Activated CD8-positive, alpha-beta memory T cell treated with anti-CD3 and anti-CD28 coated beads for 1 hour (primary cell): ENCODE measurements around the gene ALDH3A2.
"Not testable (repeated sequence)": the region's sequence is repeated elsewhere in the genome, so short reads cannot be mapped to it uniquely, and the experiment has no call there.

ENCODE experiments used
- DNase-seq, 2 donors: peaks; one replicate each; pipeline ENCODE4 v3.0.0-alpha.2; 2020; ENCODE audit warnings: low read depth in 1 of 2; ENCODE audit errors: extremely low read depth in 1 of 2

The ALDH3A2 gene

DNA sequence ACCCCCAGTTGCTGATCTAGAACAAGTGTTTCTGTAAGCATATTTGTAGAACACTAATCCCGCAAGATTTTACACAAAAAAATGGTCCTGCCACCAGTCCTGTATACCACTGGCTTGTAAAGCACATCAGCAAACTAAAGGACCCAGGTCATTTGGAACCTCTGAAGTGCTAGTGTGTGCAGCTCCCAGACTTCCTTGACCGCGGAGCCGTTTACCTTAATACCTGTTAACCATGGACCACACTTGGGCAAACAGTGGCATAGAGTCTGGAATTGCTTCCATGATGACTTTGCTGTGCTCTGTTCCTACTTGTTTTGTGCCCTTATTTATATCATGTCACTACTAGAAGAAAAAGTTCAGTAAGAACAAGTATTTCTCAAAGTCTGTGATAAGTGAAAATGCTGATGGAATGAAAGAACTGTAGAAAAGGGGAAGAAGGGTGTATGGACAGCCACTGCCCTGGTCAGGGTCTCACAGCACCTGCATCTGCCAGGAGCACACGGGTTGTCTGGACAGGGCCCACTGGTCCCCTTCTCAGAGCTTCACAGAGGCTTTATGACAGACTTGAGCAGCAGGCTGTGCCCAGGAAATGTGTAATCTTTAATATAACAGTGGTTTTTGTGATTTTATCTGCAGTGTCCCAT lies 29.3 kb downstream of the ALDH3A2 start:
- no peak for DNase-seq

DNA sequence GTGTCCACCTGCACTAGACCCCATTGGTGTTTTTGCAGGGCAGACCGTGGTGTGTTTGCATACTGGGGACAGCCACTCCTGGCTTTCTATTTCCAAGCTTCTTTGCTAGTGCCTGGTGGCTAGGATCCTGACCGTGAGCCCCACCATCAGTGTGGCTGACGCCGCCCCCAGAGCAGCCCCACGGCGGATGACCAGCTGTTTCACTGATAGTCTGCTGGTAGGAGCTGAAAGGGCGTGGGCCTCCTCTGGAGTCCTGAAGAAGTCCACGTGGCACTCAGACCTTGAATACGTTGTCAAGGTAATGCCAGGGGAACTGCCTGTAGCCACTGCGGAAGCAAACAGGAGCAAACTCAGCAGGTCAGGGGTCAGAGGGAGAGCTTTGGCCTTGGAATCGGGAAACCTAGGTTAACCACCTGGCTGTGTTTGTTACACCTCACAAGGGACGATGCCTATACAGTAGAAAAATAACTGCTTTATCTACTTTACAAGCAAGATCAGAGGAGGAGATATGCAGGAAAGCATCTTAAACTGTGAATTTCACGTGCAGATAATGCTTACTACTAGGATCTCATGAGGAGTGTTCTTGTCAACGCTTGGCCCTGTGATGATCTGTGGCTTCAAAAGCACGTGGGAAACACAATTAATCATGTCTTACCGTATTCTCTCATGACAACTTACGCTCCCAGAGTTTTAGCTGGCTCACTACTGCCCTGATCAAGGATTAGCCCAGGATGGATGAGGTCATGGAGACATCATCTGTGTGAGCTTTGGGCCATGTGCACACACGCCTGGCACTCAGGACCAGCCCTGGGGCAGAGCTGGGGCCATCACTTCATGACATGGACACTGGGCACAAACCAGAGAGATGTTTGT lies 30.3 kb downstream of the ALDH3A2 start:
- no peak for DNase-seq

DNA sequence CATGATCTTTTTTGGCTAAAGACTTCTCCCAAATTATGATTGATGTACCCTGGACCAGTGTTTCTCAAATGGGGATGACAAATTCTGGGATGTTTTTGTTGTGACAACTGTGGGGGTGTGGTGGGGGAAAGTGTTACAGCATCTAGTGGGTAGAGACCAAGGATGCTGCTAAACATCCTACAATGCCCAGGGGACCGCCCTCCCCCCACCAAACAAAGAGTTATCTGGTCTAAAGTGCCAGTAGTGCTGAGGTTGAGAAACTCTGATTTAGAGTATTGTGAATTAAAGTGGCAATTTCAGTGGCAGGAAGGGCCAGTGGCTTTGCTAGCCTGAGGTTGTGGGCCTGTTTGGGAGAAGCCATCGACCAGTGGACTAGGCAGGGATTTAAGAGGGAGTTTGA lies 34.6 kb downstream of the ALDH3A2 start:
- no peak for DNase-seq

DNA sequence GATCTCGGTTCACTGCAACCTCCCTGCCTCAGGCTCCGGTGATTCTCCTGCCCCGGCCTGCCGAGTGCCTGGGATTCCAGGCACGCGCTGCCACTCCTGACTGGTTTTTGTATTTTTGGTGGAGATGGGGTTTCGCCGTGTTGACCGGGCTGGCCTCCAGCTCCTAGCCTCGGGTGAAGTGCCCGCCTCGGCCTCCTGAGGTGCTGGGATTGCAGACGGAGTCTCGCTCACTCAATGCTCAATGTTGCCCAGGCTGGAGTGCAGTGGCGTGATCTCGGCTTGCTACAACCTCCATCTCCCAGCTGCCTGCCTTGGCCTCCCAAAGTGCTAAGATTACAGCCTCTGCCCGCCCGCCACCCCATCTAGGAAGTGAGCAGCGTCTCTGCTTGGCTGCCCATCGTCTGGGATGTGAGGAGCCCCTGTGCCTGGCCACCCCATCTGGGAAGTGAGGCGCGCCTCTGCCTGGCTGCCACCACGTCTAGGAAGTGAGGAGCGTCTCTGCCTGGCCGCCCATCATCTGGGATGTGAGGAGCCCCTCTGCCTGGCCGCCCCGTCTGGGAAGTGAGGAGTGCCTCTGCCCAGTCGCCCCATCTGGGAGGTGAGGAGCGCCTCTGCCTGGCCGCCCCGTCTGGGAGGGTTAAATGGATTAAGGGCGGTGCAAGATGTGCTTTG lies 36.5 kb downstream of the ALDH3A2 start:
- not testable (repeated sequence) for DNase-seq

DNA sequence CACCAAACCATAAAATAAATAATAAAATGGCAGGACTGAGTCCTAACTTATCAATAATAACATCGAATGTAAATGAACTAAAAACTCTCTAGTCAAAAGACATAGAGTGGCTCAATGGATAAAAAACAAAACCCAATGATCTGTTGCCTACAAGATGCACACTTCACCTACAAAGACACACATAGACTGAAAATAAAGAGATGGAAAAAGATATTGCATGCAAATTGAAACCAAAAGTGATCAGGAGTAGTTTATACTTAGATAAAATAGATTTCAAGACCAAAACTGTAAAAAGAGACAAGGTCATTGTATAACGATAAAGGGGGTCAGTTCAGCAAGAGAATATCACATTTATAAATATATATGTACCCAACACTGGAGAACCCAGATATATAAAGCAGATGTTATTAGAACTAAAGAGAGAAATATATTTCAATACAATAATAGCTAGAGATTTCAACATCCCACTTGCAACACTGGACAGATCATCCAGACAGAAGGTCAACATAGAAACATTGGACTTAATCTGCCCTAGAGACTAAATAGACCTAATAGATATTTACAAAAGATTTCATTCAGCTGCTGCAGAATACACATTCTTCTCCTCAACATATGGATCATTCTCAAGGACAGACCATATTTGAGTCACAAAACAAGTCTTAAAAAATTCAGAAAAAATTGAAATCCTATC lies 38.0 kb downstream of the ALDH3A2 start:
- DNase-seq: no peak

DNA sequence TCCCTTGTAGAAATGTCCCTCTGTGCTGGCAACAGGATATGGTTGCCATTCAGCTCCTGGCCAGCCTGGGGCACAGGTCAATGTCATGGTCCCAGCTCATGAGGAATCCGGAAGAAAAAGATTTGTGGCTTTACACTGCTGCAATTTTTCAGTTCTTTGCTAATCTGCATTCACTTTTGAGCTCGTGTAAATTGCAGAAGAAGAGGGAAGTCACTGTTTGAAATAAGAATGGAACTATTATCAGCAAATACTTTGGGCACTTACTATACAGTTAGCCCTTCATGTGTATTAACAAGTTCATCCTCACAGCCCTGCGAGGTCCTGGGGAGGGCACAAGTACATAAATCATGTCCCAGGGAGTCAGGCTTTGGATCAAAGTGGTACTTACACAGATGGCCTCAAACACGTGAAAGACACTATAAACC lies 53.7 kb downstream of the ALDH3A2 start:
- no peak for DNase-seq

DNA sequence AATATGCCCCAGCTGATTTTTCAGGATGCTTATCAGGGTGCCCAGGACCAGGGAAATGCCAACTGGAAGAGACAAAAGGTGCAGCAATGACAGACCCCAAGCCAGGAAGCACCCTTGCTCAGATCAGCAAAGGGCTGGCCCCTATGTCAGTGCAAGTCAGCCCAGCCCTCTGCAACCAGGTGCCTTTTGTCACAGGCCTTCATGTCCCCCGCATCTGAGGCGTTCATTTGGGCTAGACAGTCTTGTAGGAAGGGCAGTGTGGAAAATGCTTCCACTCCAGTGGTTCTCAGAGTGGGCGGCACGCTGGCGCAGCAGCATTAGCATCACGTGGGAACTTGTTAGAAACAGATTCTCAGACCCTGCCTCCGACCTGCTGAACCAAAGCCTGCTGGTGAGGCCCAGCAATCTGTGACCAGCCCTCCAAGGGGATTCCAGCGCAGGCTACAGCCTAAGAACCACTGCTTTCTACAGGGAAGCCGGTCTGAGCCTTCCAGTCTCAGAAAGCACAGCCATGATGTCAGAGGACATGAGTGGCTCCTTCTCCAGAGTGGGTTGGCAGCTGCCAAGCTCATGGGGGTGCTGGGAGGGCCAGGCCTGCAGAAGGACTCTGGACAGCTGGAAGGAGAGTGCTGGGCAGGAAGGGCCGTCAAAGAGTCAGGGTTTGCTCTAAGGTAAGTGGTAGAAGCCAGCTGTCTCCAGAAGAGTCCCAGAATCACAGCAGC lies 54.7 kb downstream of the ALDH3A2 start:
- DNase-seq: no peak

DNA sequence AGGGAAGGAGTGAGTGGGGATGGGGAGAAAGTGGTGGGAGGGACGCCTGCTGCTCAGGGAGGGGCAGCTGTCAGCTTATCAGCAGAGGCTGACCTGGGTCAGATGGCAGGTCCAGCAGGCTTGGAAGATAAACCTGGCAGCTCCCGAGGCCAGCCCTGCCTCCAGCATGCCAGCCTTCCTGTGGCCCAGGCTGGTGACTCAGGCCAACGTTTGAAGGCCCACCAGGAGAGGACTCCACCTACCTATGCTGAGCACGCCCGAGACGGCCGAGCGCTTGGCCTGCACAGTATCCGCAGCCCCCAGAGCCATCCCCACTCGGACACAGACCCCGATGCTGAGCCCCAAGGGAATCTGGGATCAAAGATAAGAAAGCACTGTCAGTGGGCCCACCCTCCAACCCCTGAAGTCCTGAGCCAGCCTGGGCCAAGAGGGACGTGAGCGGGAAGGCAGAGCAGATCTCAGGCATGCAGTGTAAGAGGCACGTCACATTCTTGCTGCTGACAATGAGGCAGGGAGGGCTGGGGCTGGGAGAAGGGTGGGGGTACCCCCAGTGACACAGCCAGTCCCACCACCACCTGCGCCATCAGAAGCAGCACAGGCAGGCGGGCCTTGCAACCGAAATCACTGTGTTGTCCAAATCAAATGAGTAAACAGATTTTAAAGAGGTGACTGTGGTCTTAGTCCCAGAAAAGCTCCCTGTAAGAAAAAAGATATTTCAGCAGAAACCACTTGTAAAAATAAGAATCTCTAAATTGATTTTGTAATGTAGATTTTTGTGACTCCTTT lies 55.5 kb downstream of the ALDH3A2 start:
- DNase-seq: no peak

DNA sequence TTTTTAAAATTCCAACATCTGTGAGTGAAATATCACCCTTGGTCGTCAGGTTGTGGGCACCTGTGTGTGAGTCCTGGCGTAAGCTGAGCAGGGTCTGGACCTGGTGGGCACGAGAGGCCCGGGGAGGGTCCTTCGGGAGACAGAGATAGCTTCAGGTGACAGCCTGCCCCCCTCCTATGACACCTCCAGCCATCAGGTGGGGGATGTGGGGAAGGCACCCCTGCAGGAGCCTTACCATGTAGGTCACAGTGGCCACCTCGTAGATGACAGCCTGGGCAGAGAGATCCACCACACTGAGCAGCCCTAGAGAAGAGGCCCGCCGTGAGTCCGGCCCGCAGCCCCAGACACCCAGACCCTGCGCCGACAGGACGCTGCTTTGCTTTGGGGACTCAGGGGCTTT lies 56.6 kb downstream of the ALDH3A2 start:
- no peak for DNase-seq

DNA sequence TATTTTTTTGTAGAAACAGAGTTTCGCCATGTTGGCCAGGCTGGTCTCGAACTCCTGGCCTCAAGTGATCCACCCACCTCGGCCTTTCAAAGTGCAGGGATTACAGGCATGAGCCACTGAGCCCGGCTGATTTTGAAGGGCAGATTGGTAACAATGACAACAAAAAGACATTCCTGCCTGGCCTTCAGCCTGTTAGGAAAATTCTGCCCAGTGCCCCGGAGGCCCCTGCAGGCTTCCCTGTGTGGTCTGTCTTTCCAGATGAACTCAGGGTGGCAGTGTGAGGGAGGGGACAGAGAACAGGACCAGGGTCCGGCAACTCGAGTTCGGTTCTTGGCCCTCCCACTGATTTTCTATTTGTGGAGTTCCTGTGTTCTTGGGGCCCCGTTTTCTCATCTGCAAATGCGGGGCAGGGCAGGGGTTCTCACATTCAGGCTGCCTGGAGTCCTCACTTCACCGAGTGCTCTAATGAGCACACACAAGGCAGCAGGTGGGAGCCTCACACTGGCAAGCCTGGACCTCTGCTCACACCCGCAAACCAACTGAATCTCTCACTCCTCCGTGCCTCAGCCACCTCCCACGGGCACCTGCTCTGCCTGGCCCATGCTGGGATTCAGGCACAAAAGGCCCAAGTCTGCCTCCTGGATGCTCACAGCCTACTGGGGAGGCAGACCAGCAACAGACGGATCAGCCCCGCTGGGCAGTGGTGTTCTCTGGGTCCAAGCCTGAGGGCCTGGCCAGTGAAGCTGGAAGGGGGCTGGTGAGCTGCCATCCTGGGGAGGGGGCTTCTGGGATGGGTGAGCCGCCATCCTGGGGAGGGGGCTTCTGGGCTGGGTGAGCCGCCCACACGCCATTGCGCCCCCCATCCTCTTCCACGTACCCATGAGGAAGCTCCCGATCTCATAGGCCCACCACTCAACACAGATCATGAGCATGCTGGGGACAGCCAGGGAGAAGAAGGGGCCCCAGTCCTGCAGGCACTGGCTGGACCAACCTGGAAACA lies 57.5 kb downstream of the ALDH3A2 start:
- no peak for DNase-seq

DNA sequence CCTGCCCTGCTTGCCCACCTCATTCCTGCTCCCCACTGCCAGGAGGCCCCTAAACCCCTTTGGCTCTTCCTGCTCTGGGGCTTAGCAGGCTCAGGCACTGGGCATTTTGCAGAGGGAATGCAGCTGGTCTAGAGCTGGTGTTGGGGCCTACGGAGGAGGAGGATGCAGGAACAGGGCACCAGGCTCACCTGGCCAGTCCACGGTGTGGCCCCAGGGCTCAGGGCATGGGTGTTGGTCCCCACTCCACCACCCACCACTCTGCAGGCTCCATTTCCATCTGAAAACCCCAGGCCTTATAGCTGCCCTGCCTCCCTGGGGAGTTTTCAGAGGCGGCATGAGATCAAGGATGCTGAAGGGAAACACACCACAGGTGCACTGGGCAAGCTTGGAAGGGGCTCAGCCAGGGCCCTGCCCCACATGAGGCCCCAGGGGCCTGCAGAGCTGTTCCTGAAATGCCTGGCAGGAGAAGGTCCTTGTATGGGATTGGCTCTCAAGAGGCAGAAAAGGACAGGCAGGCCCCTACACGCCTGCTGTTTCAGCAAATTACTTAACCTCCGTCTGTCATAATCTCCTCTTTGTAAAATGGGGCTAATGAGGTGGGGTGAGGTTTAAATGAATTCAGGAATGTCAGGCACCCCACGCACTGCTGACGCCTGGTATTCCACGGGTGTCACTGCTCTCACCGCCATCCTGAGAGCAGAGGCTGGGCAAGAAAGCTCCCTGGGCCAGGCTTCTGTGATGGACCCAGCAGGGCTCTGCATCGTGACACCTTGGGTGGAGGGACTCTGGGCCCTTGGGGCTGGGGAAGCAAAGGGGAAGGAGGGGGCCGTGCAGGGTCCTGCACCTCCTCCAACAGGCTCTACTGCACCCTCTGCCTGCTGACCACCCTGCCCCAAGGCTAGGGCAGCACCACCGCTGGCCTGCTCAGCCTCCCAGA lies 58.5 kb downstream of the ALDH3A2 start:
- DNase-seq: no peak

DNA sequence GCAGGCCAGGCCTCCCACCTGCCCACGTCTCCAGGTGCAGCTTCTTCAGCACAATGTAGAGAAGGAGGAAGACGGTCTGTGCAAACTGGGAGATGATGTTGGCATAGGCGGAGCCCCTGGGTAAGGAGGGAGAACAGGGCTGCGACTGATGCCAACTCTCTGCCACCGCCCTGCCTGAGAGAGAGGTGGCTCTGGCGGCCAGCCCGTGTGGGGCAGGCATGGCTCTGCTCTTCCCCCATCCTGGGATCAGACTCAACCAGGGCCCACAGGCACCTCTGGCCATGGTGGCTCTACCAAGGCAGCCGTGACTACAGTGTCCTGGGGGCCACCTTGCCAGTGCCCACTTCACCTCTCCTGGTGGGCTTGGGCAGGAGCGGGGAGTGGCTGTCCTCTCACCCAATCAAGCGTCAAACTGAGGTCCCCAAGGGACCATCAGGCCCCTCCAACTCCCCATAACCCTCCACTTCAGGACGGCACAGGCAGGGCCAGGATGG lies 59.2 kb downstream of the ALDH3A2 start:
- no peak for DNase-seq

DNA sequence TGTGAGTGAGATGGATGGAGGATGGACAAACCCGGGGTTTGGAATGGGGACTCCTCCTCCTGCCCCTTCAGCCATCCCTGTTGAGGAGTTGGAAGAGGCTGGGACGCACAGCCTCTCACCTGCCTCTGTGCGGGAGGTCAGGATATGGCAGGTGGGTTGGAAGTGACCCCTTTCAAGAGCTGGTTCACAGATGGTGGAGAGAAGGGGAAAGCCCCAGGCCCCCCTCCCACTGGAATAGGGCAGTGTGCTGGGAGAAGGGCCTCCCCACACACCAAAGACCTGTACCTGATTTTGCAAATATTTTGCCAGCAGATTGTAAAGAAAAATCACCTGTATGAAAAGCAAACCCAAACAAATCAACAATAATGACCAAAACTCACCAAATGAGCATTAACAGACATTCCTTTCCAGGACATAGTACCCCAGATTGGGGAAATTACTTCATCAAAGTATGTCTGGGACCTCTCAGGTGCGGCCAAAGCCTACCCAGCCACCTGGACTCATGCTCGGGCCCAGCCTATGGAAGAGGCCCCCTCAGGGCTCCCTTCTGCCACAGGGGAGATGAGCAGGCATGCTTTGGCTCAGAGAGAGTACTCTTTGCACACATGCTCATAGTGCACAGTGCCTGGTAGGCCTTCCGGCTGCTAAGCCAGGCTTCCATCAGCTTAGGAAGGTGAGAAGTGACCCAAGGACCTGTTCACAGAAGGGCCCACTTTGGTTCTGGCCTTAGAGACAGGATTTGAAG lies 60.1 kb downstream of the ALDH3A2 start:
- no peak for DNase-seq

DNA sequence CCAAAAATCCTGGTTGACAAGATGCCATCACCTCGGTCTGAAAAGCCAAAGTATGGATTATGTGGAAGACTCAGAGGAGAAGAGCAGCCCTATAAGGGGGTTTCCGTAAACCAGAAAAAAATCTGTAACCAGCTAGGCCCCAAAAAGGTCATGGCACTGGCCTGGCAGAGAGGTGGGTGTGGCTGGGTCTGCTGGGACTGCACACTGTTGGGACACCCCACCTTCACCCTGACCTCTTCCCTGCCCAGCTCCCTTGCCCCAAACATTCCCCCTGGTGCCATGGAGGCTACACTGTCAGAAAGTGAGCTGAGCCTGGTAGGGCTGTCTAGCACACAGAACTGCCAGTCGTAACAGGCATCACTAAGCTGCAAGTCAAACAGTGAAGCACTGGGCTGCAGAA lies 61.3 kb downstream of the ALDH3A2 start:
- DNase-seq: no peak

DNA sequence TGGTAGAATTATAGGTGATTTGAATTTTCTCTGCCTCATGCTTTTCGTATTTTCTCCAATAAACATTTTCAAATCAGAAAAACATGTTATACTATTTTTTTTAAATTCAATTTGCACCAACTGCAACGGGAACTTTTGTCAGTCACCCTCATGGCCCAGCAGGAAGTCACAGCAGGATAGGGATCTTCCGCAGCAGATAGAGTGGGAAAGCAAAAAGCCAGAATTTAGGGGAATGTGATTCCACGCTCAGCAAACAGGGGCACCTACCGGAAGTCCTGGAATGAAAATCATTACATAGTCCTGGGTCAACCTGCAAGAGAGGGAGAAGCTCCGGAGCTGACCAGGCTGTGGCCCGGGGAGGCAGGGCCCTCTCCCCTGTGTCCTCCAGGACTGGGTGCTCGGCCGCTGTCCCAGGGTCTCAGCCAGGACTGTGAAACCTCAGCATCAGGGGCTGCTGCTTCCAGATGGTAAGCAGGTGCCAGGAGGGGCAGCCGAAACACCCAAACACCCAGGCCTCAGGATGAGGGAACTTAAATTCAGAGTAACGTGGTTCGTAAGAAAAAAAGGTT lies 64.0 kb downstream of the ALDH3A2 start:
- DNase-seq: no peak

DNA sequence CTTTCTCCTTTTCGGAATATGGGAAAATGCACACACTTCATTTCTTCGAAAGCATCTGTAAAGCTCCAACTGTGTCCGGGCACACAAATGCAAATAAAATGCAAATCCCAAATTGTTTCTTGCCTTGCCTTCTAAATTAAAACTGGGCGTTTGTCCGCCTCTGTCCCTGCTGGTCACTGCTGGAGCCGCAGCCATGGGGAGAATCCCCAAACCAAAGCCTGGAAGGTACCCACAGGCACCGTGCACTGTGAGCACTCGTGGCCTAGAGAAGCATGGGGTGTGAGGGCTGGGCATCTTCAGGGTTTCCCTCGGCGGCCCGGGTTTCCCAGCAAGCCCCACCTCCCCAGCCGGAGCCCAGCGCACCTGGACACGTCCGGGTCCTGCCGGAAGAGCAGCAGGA lies 64.9 kb downstream of the ALDH3A2 start:
- DNase-seq: no peak
